HG03135 (cell line): ENCODE results near the gene ORM2.
"Not testable (repeated sequence)": the region's sequence is repeated elsewhere in the genome, so short reads cannot be mapped to it uniquely, and the experiment has no call there.

Experiments
- ATAC-seq: cut with Tn5 transposase; IDR thresholded peaks from one replicate; pipeline ENCODE4 v1.9.1; 2021; ENCODE audit warnings: mild to moderate bottlenecking, moderate library complexity; ENCODE audit not compliant: unreplicated experiment

The ORM2 gene

GRCh38 chr9:114313186-114313585 lies 16.5 kb upstream of the ORM2 start:
- no peak for ATAC-seq

DNA sequence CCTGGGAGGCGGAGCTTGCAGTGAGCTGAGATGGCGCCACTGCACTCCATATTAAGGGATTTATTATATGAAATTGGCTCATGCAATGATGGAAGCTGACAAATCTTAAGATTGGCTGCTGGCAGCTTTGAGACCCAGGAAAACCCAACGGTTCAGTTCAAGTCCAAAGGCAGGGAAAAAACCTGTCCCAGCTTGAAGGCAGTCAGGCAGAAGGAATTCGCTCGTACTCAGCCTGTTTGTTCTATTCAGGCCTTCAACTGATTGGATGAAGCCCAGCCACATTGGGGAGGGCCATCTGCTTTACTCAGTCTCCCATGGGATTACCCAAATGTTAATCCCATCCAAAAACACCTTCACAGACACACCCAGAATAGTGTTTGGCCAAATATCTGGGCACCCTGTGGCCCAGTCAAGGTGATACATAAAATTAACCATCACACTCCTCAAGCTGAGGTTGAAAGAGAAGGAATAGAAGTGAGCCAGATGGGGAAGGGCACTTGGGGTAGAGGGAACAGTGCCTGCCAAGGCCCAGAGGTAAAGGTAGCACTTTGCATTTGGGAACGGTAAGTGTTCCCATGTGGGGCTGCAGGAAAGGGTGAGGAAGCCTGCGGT lies 15.3 kb upstream of the ORM2 start:
- no peak for ATAC-seq

- no peak for ATAC-seq
Observed at GRCh38 chr9:114314881-114315722, 14.6 kb upstream of the ORM2 start.

DNA sequence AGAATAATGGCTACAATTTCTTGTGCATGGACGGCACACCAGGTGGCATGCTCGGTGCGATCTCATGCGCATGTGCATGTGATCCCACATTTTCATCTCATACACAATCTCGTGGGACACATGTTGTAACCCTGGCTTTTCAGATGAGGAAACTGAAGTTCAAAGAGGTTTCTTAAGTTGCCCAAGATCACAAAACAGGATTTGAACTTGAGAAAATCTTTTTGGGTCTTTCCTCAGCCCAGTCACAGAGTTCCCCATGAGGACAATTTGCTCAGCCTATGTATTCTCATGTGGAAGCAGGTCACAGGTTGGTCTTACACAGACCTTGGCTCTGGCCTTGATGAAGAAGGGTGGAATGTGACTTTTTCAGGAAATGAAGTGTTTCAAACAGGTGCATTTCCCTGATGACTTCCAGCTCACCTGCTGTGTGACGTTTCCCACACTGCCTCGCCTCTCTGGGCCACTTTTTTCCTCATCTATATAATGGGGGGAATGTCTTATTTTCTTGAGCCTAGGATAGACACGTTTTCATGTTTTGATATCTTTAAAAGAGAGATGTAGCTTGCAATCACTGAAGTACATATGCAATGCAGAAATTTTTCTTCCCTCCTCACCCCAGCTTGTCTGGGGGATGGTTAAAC lies 13.8 kb upstream of the ORM2 start:
- no peak for ATAC-seq

- no peak for ATAC-seq
Observed at GRCh38 chr9:114316605-114317230, 13.0 kb upstream of the ORM2 start.

DNA sequence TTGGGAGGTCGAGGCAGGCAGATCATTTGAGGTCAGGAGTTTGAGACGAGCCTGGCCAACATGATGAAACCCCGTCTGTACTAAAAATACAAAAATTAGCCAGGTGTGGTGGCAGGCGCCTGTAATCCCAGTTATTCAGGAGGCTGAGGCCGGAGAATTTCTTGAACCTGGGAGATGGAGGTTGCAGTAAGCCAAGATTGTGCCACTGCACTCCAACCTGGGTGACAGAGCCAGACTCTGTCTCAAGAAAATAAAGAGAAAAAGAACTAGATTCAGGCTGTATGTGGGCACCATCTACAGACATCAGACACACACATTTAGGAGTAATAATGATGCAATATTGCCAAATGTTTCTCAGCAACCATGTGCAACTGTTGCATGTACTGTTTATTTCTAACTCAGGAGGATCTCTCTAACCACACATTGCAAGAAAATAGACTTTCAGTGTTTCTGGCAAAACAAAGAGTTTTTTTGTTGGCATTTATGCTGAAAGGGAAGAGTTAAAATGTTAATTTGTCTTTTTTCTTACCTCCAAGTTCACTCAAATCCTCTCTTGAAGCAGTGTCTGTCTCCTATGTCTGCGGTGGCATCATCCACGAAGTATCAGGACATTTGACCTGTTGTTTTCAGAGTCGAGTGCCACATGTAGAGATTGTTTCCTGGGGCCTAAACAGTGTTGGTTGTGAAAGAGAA lies 11.9 kb upstream of the ORM2 start:
- no peak for ATAC-seq

DNA sequence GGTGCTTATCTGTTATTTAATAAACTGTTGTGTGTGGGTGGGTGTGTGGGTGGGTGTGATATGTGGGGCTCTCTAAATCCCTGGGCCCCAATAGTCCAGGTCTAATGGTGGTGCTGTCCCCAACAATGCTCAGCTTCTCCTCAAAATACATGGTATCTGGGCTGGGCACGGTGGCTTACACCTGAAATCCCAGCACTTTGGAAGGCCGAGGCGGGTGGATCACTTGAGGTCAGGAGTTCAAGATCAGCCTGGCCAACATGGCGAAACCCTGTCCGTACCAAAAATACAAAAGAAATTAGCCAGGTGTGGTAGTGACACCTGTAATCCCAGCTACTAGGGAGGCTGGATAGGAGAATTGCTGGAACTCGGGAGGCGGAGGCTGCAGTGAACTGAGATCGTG lies 11.3 kb upstream of the ORM2 start:
- no peak for ATAC-seq

DNA sequence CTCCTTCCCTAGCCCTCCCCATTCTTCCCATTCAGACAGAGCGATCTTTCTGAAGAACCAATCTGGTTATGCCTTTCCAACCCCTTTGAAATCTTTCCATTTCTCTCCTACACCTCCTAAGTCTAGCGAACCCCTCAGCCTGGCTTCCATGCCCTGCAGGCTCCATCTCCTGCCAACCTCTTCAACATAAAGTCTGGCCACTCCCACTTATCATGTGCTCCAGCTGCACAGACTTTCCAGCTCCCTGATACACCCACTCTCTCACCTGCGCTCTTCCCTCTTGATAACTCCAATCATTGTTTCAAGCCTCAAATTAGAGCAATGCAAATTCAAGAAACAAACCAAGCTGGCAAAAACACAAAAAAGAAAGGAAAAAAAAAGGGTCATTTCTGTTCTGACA lies 10.5 kb upstream of the ORM2 start:
- no peak for ATAC-seq

GRCh38 chr9:114320710-114321109 lies 9.0 kb upstream of the ORM2 start:
- ATAC-seq, result not testable (repeated sequence)

GRCh38 chr9:114321759-114322158 lies 7.9 kb upstream of the ORM2 start:
- no peak for ATAC-seq

GRCh38 chr9:114322160-114322818 lies 7.4 kb upstream of the ORM2 start:
- ATAC-seq, result not testable (repeated sequence)

DNA sequence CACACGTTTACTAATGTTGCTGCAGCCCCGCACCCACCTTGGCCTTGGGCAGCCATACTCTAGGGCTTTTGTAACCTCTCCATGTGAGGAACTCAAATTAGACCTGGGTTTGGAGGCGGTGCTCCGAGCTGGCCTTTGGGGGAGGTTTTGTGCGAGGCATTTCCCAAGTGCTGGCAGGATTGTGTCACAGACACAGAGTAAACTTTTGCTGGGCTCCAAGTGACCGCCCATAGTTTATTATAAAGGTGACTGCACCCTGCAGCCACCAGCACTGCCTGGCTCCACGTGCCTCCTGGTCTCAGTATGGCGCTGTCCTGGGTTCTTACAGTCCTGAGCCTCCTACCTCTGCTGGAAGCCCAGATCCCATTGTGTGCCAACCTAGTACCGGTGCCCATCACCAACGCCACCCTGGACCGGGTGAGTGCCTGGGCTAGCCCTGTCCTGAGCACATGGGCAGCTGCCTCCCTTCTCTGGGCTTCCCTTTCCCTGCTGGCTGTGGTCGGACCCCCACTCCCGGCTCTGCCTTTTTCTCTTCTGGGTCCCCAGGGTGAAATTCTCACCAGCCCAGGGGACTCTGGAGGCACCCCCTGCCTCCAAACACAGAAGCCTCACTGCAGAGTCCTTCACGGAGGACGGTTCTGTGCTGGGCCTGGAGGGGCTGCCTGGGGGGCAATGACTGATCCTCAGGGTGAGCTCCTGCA lies 6.7 kb upstream of the ORM2 start, which contains the start of gene ORM1:
TSS of gene ORM1 (plus strand) at position 268 of the 701 bp plus-strand sequence. CDS start at position 304, 36 bp downstream.
- ATAC-seq, result not testable (repeated sequence)

GRCh38 chr9:114323849-114324248 lies 5.8 kb upstream of the ORM2 start:
- not testable (repeated sequence) for ATAC-seq

GRCh38 chr9:114324492-114324891 lies 5.2 kb upstream of the ORM2 start:
- no peak for ATAC-seq

GRCh38 chr9:114324965-114325364 lies 4.7 kb upstream of the ORM2 start:
- not testable (repeated sequence) for ATAC-seq

GRCh38 chr9:114325684-114326254 lies 3.9 kb upstream of the ORM2 start:
- ATAC-seq, result not testable (repeated sequence)

DNA sequence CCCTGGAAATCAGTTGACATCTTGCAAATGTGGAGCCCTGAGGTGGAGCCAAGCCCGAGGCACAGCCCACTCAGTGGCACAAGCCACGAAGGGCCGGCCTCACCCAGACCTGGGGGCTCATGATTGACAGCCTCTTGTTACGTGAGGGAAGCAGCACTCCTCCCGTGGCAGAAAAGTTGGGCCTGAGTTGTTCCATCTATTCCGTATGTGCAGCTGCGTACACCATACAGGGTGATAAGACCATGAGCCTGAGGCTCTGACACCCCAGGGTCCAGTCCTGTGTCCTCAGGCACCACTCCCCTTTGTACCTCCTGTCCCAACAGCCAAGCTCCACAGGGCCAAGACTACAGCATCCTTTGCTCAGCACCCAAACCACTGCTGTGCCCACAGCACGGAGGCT lies 1.9 kb upstream of the ORM2 start:
- ATAC-seq, result no peak

DNA sequence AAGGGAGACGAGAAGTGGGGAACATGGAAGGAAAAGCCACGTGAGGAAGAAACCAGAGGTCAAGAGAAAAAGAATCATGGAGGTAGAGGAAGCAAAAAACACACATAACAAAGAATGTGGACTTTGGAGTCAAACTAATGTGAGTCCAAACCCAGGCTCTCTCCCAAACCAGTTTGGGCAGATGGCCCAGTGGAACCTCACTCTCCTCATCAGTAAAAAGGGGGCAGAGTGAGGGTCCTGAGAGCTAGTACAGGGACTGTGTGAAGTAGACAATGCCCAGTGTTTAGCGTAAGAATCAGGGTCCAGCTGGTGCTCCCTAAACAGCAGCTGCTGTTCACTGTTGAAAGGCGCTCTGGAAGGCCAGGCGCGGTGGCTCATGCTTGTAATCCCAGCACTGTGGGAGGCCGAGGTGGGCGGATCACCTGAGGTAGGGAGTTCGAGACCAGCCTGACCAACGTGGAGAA lies 1.3 kb upstream of the ORM2 start:
- not testable (repeated sequence) for ATAC-seq
